ENCODE results near the gene TIPRL. TPM values are rescaled to one million over a fixed set of nuclear protein-coding genes. Genes with fewer than 3 reads are reported as not detected.

TIPRL gene
- total RNA-seq, 2 donors from 2014 or later: 29.3 to 30.9 TPM

- H3K9me3 Mint-ChIP-seq: no peaks in the 10 kb centered on the region
- H3K27me3 ChIP-seq (ENCODE audit: control insufficient read depth, insufficient read depth, low read length, poor library complexity, severe bottlenecking): no peaks in the 10 kb centered on the region
- peaks cover 73% of the 10 kb centered on the region for H3K36me3 ChIP-seq (ENCODE audit: control insufficient read depth, insufficient read depth, low read length)
- TF ChIP-seq CTCF (conservative IDR thresholded peaks at IDR 0.05): no peak
- H3K4me1 ChIP-seq (ENCODE audit: control insufficient read depth, insufficient read depth, low read length): no peaks in the 10 kb centered on the region
- H3K9ac ChIP-seq (ENCODE audit: extremely low read depth, low read length, poor library complexity, severe bottlenecking): no peak overlapping the region
- WGBS, 2 experiments (ENCODE audit: insufficient coverage in 1 of 2, insufficient read length in 1 of 2): 91 to 96% methylated on average over 5 of the region's 5 CpGs
- no peaks in the 10 kb centered on the region for H3K9me3 ChIP-seq (ENCODE audit: control insufficient read depth, low read length)
- no peak overlapping the region for H3K27ac Mint-ChIP-seq
- no peak overlapping the region for H3K27ac ChIP-seq (ENCODE audit: low read depth, low read length)
- peaks cover 20% of the 10 kb centered on the region for H3K4me1 Mint-ChIP-seq
- H3K27me3 Mint-ChIP-seq (ENCODE audit: insufficient read depth): no peaks in the 10 kb centered on the region
- DNase-seq: no peak
- no peak overlapping the region for H3K4me3 Mint-ChIP-seq
- H3K36me3 Mint-ChIP-seq (ENCODE audit: low read depth): peaks cover 74% of the 10 kb centered on the region
- no peak overlapping the region for H3K4me3 ChIP-seq (ENCODE audit: low read length)
Measured at GRCh38 chr1:168246506-168246905, 67.7 kb downstream of the TIPRL start.

Other genes with a start within 250 kb of the TIPRL start
- 10 to 100 TPM; 21.4 to 32.3 TPM for gene DCAF6, start 242.3 kb upstream of the TIPRL start, total RNA-seq
- 10 to 100 TPM; 30.7 to 42.5 TPM for gene MPC2, start 241.9 kb upstream of the TIPRL start, total RNA-seq
- gene GPR161, start 42.0 kb upstream of the TIPRL start, total RNA-seq: 10 to 100 TPM; 24.0 to 26.6 TPM
- 10 to 100 TPM; 32.5 to 34.3 TPM for gene SFT2D2, start 47.0 kb downstream of the TIPRL start, total RNA-seq
- 1 to 10 TPM; 2.2 to 2.5 TPM for gene TBX19, start 101.9 kb downstream of the TIPRL start, total RNA-seq

All from endodermal cell (in vitro differentiated cells).